AG04449 (cell line): ENCODE measurements around the gene ANTXR2.

Experiments used
- CTCF ChIA-PET: fragments of 350-600 bp; formaldehyde crosslinking; extraction: SDS; loops from one replicate; lab custom pipeline; 2021; ENCODE audit warnings: antibody characterized with exemption; lab: Yijun Ruan, JAX
- POLR2A ChIA-PET: fragments of 400-600, 350-600 bp; formaldehyde crosslinking; extraction: SDS; loops from one replicate; lab custom pipeline; 2020; ENCODE audit warnings: antibody characterized with exemption, inconsistent platforms; lab: Yijun Ruan, JAX
- DNase-seq: peaks from one replicate; pipeline ENCODE4 v3.0.0-alpha.2; 2010; ENCODE audit warnings: low read depth, low spot score
- H3K4me3 ChIP-seq: 2 replicates; pipeline ENCODE4 v1.5.1; 2011; ENCODE audit warnings: low read depth, mild to moderate bottlenecking, control low read depth, low read length
- TF ChIP-seq, protein P1 (sequence below): IDR thresholded peaks from one replicate; pipeline ENCODE4 v1.5.1; 2011; ENCODE audit warnings: mild to moderate bottlenecking, moderate library complexity, low read length, control low read depth, inconsistent platforms; ENCODE audit not compliant: insufficient read depth; ENCODE audit errors: missing control alignments

The ANTXR2 gene

GRCh38 chr4:80093563-80093962 is 20.5 kb upstream of the ANTXR2 start:
- CTCF ChIA-PET = no interaction called here
- POLR2A ChIA-PET = no interaction called here

DNA sequence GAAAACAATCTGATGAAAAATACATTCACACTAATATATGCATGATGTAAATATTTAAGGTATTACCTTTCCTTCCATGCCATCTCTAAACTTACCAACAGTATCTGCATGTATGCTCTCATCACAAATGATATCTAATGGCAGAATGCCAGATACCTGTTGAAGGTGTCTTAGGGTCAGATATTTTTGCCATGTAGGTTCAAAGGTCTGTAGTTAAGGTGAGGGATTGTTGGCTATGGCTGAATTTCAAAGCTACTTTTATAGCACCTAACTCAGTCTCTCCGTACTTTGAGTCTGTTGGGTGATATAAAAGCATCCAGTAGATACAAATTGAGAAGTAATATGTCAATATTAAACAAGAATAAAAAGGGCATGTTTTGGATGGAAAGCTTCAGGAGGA is 19.8 kb upstream of the ANTXR2 start:
- ChIA-PET CTCF (no interaction called here), POLR2A (no interaction called here)
- TF ChIP-seq, protein P1, sequence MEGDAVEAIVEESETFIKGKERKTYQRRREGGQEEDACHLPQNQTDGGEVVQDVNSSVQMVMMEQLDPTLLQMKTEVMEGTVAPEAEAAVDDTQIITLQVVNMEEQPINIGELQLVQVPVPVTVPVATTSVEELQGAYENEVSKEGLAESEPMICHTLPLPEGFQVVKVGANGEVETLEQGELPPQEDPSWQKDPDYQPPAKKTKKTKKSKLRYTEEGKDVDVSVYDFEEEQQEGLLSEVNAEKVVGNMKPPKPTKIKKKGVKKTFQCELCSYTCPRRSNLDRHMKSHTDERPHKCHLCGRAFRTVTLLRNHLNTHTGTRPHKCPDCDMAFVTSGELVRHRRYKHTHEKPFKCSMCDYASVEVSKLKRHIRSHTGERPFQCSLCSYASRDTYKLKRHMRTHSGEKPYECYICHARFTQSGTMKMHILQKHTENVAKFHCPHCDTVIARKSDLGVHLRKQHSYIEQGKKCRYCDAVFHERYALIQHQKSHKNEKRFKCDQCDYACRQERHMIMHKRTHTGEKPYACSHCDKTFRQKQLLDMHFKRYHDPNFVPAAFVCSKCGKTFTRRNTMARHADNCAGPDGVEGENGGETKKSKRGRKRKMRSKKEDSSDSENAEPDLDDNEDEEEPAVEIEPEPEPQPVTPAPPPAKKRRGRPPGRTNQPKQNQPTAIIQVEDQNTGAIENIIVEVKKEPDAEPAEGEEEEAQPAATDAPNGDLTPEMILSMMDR = no peak
- no peak overlapping the region for H3K4me3 ChIP-seq
- DNase-seq = no peak

More at GRCh38 chr4:80093563-80093962, 20.5 kb upstream of the ANTXR2 start:
- TF ChIP-seq, protein P1 = no peak
- H3K4me3 ChIP-seq = no peak overlapping the region
- no peak for DNase-seq

GRCh38 chr4:80092088-80092487 is 19.1 kb upstream of the ANTXR2 start:
- no peak overlapping the region for H3K4me3 ChIP-seq
- TF ChIP-seq, protein P1 = no peak
- no peak for DNase-seq
- POLR2A ChIA-PET = no interaction called here
- CTCF ChIA-PET = no interaction called here

- TF ChIP-seq, protein P1 = no peak
- ChIA-PET CTCF (no interaction called here), POLR2A (interaction anchor here (1.2 kb wide), 1 partner anchor 19 kb away, joined by 3 read pairs; no protein-coding TSS in a partner anchor)
- no peak for DNase-seq
- no peak overlapping the region for H3K4me3 ChIP-seq
Measured at GRCh38 chr4:80091688-80092087, 18.7 kb upstream of the ANTXR2 start.

DNA sequence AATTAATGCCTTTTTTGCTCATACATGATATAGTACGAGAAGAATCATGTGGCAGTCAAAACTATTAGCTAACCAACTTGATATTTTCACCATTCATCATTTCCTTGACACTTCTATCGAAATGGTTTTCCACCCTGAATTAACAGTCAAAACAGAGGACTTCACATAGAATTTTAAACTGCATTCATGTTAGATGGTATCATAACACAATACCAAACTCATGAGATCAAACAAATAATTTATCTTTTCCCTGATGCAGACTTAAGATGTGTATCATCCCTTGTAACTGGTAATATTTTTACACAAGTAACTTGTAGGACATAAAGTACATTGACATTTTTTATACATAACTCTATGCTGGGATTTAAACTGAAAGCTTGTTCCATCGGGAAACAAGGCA is 18.2 kb upstream of the ANTXR2 start:
- no peak overlapping the region for H3K4me3 ChIP-seq
- ChIA-PET POLR2A (interaction anchor here (1.2 kb wide), 1 partner anchor 19 kb away, joined by 3 read pairs; no protein-coding TSS in a partner anchor), CTCF (interaction anchor here (1.7 kb wide), 1 partner anchor 111 kb away, joined by 5 read pairs; no protein-coding TSS in a partner anchor)
- TF ChIP-seq, protein P1 = no peak
- no peak for DNase-seq

DNA sequence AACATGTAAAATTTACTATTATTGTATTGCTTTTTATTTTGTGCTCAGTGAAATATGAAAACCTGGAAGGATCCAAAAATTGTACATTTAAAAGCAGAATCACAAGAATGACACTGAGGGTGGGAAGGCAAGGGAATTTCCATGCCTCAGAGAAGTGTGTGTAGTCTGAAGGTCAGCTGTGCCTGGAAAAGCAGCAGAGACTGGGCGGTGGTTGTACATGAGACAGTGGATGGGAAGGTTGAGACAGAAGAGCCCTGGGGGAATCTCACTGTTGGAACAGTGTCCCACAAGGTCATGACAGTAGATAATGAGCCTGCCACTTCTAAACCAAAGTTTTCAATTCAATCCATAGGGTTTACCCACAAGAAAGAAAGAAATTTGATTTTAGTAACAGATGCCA is 17.1 kb upstream of the ANTXR2 start:
- CTCF ChIA-PET = interaction anchor here (0.7 to 1.7 kb wide), 3 partner anchors 16 to 173 kb away, joined by 3 to 5 read pairs (median 4); partner anchors contain the start of gene ANTXR2
- DNase-seq = no peak
- TF ChIP-seq, protein P1 = no peak
- POLR2A ChIA-PET = no interaction called here
- no peak overlapping the region for H3K4me3 ChIP-seq
